HepG2 (cell line): ENCODE data around the gene MRPL9. TPM values are rescaled to one million over a fixed set of nuclear protein-coding genes. Genes with fewer than 3 reads are reported as not detected.

Experiments
- ARID5B ChIP-seq: IDR thresholded peaks from 2 replicates; pipeline ENCODE4 v1.4.0; 2020; ENCODE audit warnings: mild to moderate bottlenecking, missing genetic modification reagents
- HOXD1 ChIP-seq: sonication (generic); formaldehyde crosslinking; IDR thresholded peaks from 2 replicates; pipeline ENCODE4 v1.5.0; 2020; ENCODE audit warnings: missing genetic modification reagents
- KLF15 ChIP-seq: sonication (generic); formaldehyde crosslinking; IDR thresholded peaks from 2 replicates; pipeline ENCODE4 v1.8.1; 2023; ENCODE audit warnings: borderline replicate concordance, mild to moderate bottlenecking, inconsistent platforms, missing genetic modification reagents, mixed read lengths
- NR1H2 ChIP-seq: sonication (generic); formaldehyde crosslinking; IDR thresholded peaks from 2 replicates; pipeline ENCODE4 v1.8.1; 2022; ENCODE audit warnings: low read depth, missing genetic modification reagents, borderline replicate concordance
- PBX2 ChIP-seq: IDR thresholded peaks from 2 replicates; pipeline ENCODE4 v1.6.1; 2016; ENCODE audit warnings: control low read depth
- SNAPC5 ChIP-seq: sonication (generic); formaldehyde crosslinking; IDR thresholded peaks from 2 replicates; pipeline ENCODE4 v1.8.1; 2023; ENCODE audit warnings: mild to moderate bottlenecking, missing genetic modification reagents, borderline replicate concordance
- SRSF1 ChIP-seq: fragments of 200-400 bp; formaldehyde crosslinking; optimal IDR thresholded peaks from 2 replicates; pipeline ENCODE3; 2017; ENCODE audit warnings: mild to moderate bottlenecking, low read depth, low read length, moderate library complexity
- TFDP2 ChIP-seq: sonication (generic); formaldehyde crosslinking; IDR thresholded peaks from 2 replicates; pipeline ENCODE4 v1.4.0; 2020; ENCODE audit warnings: missing genetic modification reagents
- YEATS4 ChIP-seq: sonication (generic); formaldehyde crosslinking; IDR thresholded peaks from 2 replicates; pipeline ENCODE4 v1.4.0; 2020; ENCODE audit warnings: missing genetic modification reagents, borderline replicate concordance
- ZBTB7A ChIP-seq: sonication (generic); formaldehyde crosslinking; IDR thresholded peaks from 2 replicates; pipeline ENCODE4 v1.8.0; 2022; ENCODE audit warnings: mild to moderate bottlenecking, missing genetic modification reagents
- ZNF3 ChIP-seq: IDR thresholded peaks from 2 replicates; pipeline ENCODE4 v1.7.0; 2017; ENCODE audit warnings: inconsistent platforms
- ZNF30 ChIP-seq: sonication (generic); formaldehyde crosslinking; IDR thresholded peaks from 2 replicates; pipeline ENCODE4 v1.5.0; 2020; ENCODE audit warnings: mild to moderate bottlenecking, missing genetic modification reagents
- ZNF44 ChIP-seq: sonication (generic); formaldehyde crosslinking; IDR thresholded peaks from 2 replicates; pipeline ENCODE4 v1.5.1; 2020; ENCODE audit warnings: mild to moderate bottlenecking, missing genetic modification reagents
- ZNF563 ChIP-seq: sonication (generic); formaldehyde crosslinking; IDR thresholded peaks from 2 replicates; pipeline ENCODE4 v1.8.0; 2022; ENCODE audit warnings: mild to moderate bottlenecking, moderate library complexity, missing genetic modification reagents
- ZNF709 ChIP-seq: sonication (generic); formaldehyde crosslinking; IDR thresholded peaks from 2 replicates; pipeline ENCODE4 v1.5.0; 2020; ENCODE audit warnings: mild to moderate bottlenecking, missing genetic modification reagents
- polyA plus RNA-seq, 8 experiments: library from polyadenylated mRNA; depleted of rRNA in 3 of 8; stranded (reverse) in 7 of 8; unstranded in 1 of 8; fragments of >200 nt; fragmentation: Illumina TruSeq in 4 of 8; extraction: Trizol in 4 of 8; gene quantifications; 2 replicates each; pipeline versions ENCODE4 v1.2.1 to v1.2.3, GENCODE V29; 2011 to 2016; ENCODE audit warnings: low read depth in 4 of 8, missing spikeins in 1 of 8, mixed read lengths in 1 of 8; ENCODE audit not compliant: insufficient read depth in 1 of 8
- total RNA-seq, 5 experiments: library from RNA; depleted of rRNA; stranded (reverse); fragments of >200 nt; fragmentation: Illumina TruSeq; extraction: Trizol; gene quantifications; 2 replicates each; pipeline ENCODE4 v1.2.3, GENCODE V29; 2016; ENCODE audit warnings: low read depth in 1 of 5
- TF ChIP-seq, protein P1 (sequence below): IDR thresholded peaks from 2 replicates; pipeline ENCODE4 v1.6.1; 2016; ENCODE audit warnings: low read depth
- TF ChIP-seq, protein P2 (sequence below): sonication (generic); formaldehyde crosslinking; IDR thresholded peaks from 2 replicates; pipeline ENCODE4 v1.8.1; 2022; ENCODE audit warnings: low read depth, mild to moderate bottlenecking, missing genetic modification reagents

The MRPL9 gene
- total and polyA plus RNA-seq, 2 of the 13 experiments (the other 11 are each of a cell fraction or from before 2014, with no cell fraction given), result 72.1 to 107 TPM

DNA sequence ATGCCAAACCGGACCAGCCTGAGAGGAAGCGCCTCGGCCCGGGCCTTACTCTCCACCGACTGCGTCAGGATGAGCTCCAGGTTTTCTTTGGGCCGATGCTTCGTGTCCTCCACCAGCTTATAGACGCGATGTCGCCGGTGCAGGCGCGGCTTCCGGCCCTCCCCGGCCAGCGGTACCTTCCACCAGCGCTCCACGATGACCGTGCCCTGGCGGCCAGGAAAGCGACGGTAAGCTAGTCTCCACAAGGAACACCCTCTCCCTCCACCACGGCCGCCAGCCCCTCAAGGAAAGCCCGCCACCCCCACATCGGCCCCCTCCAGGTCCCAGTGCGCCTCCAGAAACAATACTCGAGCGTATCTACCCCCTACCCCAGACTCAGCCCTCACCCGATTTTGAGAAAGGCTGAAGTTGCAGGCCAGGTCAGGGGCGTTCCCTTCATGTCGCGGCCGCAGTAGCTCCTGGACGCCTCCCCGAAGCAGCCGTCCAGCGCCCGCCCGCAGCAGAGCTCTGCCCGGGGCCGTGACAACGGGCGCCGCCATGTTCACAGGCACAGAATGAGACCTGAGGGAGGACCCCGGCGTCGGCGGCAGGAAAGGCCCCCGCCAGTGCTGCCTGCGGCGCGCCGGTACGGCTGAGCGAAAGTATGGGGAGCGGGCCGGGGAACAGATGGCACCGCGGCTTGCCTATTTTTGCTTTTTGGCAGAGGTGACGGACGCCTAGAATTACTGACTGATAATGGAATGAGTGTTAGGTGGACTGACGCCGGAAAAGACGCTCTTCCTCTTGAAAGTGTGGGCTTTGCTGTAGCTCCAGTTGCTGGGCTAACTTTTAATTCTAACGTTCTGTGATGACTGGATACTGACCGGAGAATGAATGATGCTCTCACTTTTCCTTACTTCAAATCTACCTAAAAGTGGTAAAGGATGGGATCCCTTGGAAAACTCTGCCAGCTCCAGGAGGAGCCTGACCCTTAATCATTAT, at the start of gene MRPL9 (continued):
- TF ChIP-seq PBX2, result no peak
- TF ChIP-seq ZNF30, result 0 out of 2 replicates have a peak, but pooled peaks have one; percentile 22
- no peak for TF ChIP-seq ZNF3
- no peak; the same call in 1 of the 2 replicates for TF ChIP-seq ZBTB7A (CRISPR knock-in tag)
- TF ChIP-seq HOXD1 (CRISPR knock-in tag), result peak; percentile 76; the same call in 1 of the 2 replicates
- TF ChIP-seq YEATS4, result peak; percentile 88
- TF ChIP-seq ARID5B (CRISPR knock-in tag), result peak; percentile 41; the same call in 1 of the 2 replicates
- TF ChIP-seq ZNF563 (CRISPR knock-in tag), result 0 out of 2 replicates have a peak, but pooled peaks have one; percentile 65
- no peak for TF ChIP-seq NR1H2 (CRISPR knock-in tag)
- TF ChIP-seq SRSF1, result peak; percentile 90
- TF ChIP-seq KLF15, result no peak; the same call in 1 of the 2 replicates
- TF ChIP-seq, protein P1, sequence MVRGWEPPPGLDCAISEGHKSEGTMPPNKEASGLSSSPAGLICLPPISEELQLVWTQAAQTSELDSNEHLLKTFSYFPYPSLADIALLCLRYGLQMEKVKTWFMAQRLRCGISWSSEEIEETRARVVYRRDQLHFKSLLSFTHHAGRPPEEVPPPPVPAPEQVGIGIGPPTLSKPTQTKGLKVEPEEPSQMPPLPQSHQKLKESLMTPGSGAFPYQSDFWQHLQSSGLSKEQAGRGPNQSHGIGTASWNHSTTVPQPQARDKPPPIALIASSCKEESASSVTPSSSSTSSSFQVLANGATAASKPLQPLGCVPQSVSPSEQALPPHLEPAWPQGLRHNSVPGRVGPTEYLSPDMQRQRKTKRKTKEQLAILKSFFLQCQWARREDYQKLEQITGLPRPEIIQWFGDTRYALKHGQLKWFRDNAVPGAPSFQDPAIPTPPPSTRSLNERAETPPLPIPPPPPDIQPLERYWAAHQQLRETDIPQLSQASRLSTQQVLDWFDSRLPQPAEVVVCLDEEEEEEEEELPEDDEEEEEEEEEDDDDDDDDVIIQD (CRISPR knock-in tag), result no peak
- no peak for TF ChIP-seq ZNF709
- TF ChIP-seq SNAPC5 (CRISPR knock-in tag), result no peak
- no peak for TF ChIP-seq TFDP2 (CRISPR knock-in tag)
- peak; percentile 48; the same call in 1 of the 2 replicates for TF ChIP-seq ZNF44 (CRISPR knock-in tag)
- TF ChIP-seq, protein P2, sequence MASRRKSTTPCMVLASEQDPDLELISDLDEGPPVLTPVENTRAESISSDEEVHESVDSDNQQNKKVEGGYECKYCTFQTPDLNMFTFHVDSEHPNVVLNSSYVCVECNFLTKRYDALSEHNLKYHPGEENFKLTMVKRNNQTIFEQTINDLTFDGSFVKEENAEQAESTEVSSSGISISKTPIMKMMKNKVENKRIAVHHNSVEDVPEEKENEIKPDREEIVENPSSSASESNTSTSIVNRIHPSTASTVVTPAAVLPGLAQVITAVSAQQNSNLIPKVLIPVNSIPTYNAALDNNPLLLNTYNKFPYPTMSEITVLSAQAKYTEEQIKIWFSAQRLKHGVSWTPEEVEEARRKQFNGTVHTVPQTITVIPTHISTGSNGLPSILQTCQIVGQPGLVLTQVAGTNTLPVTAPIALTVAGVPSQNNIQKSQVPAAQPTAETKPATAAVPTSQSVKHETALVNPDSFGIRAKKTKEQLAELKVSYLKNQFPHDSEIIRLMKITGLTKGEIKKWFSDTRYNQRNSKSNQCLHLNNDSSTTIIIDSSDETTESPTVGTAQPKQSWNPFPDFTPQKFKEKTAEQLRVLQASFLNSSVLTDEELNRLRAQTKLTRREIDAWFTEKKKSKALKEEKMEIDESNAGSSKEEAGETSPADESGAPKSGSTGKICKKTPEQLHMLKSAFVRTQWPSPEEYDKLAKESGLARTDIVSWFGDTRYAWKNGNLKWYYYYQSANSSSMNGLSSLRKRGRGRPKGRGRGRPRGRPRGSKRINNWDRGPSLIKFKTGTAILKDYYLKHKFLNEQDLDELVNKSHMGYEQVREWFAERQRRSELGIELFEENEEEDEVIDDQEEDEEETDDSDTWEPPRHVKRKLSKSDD (CRISPR knock-in tag), result 0 out of 2 replicates have a peak, but pooled peaks have one; percentile 24
